Skin of body (tissue), 2 donors: ENCODE data around the gene PLEKHG7. TPM values are rescaled to one million over a fixed set of nuclear protein-coding genes. Genes with fewer than 3 reads are reported as not detected.

Source experiments
- DNase-seq: peaks from one replicate; lab custom pipeline; 2025; lab: John Stamatoyannopoulos, UW
- total RNA-seq: library from RNA; depleted of rRNA; stranded (reverse); fragments of >200 nt; gene quantifications from one replicate; pipeline ENCODE4 v1.2.3, GENCODE V29; 2014

The PLEKHG7 gene
- total RNA-seq, 1 donor from 2014 or later, result not detected

GRCh38 chr12:92707926-92708325 lies 5.1 kb downstream of the PLEKHG7 start:
- DNase-seq, result no peak

- no peak for DNase-seq
These were observed 12.8 kb downstream of the PLEKHG7 start for GRCh38 chr12:92715625-92716024.

GRCh38 chr12:92717202-92717601 lies 14.4 kb downstream of the PLEKHG7 start:
- DNase-seq, result no peak

GRCh38 chr12:92718483-92718990 lies 15.7 kb downstream of the PLEKHG7 start:
- no peak for DNase-seq

GRCh38 chr12:92719674-92720073 lies 16.9 kb downstream of the PLEKHG7 start:
- DNase-seq, result no peak

- DNase-seq, result no peak
These were observed 18.3 kb downstream of the PLEKHG7 start for GRCh38 chr12:92721130-92721529.

- no peak for DNase-seq
These were observed 18.9 kb downstream of the PLEKHG7 start for GRCh38 chr12:92721656-92722055.

- DNase-seq, result no peak
These were observed 20.1 kb downstream of the PLEKHG7 start for GRCh38 chr12:92722897-92723296.

- no peak for DNase-seq
These were observed 24.1 kb downstream of the PLEKHG7 start for GRCh38 chr12:92726850-92727249.

GRCh38 chr12:92729773-92730305 lies 27.1 kb downstream of the PLEKHG7 start:
- no peak for DNase-seq

- DNase-seq, result no peak
These were observed 28.0 kb downstream of the PLEKHG7 start for GRCh38 chr12:92730758-92731157.

GRCh38 chr12:92732216-92732615 lies 29.4 kb downstream of the PLEKHG7 start:
- no peak for DNase-seq

GRCh38 chr12:92732716-92733115 lies 29.9 kb downstream of the PLEKHG7 start:
- no peak for DNase-seq

GRCh38 chr12:92733181-92733580 lies 30.4 kb downstream of the PLEKHG7 start:
- DNase-seq, result no peak

GRCh38 chr12:92733661-92734060 lies 30.9 kb downstream of the PLEKHG7 start:
- DNase-seq, result no peak

GRCh38 chr12:92735131-92735721 lies 32.4 kb downstream of the PLEKHG7 start:
- DNase-seq, result peak; percentile 71

- no peak for DNase-seq
These were observed 33.8 kb downstream of the PLEKHG7 start for GRCh38 chr12:92736605-92737004.

GRCh38 chr12:92737855-92738850 lies 35.4 kb downstream of the PLEKHG7 start:
- no peak for DNase-seq

GRCh38 chr12:92739113-92739512 lies 36.3 kb downstream of the PLEKHG7 start:
- DNase-seq, result peak; percentile 8

GRCh38 chr12:92740411-92740810 lies 37.6 kb downstream of the PLEKHG7 start:
- DNase-seq, result peak; percentile 45

GRCh38 chr12:92743026-92743425 lies 40.2 kb downstream of the PLEKHG7 start:
- no peak for DNase-seq
